Fibroblast of lung (primary cell): ENCODE measurements around the gene SHISA9. TPM values are rescaled to one million over a fixed set of nuclear protein-coding genes. Genes with fewer than 3 reads are reported as not detected.

Experiments
- DNase-seq, 2 donors: peaks; one replicate each; pipeline versions ENCODE4 v3.0.0 to v3.0.0-alpha.2; 2010; ENCODE audit warnings: low read depth in 2 of 2
- H2AFZ ChIP-seq: 2 replicates; pipeline ENCODE4 v1.5.1; 2012; ENCODE audit warnings: low read length, control low read depth, inconsistent platforms
- H3K27ac ChIP-seq: 2 replicates; pipeline ENCODE4 v1.5.1; 2011; ENCODE audit warnings: low read length, control low read depth; ENCODE audit not compliant: insufficient read depth
- H3K27me3 ChIP-seq: 2 replicates; pipeline ENCODE4 v1.5.1; 2011; ENCODE audit warnings: mild to moderate bottlenecking, low read length; ENCODE audit not compliant: control insufficient read depth, insufficient read depth
- H3K36me3 ChIP-seq: 2 replicates; pipeline ENCODE4 v1.5.1; 2011; ENCODE audit warnings: low read length; ENCODE audit not compliant: control insufficient read depth, insufficient read depth
- H3K4me1 ChIP-seq: 2 replicates; pipeline ENCODE4 v1.5.1; 2011; ENCODE audit warnings: low read length; ENCODE audit not compliant: control insufficient read depth, insufficient read depth; ENCODE audit errors: extremely low read depth
- H3K4me2 ChIP-seq: 2 replicates; pipeline ENCODE4 v1.5.1; 2011; ENCODE audit warnings: low read length, control low read depth; ENCODE audit not compliant: insufficient read depth; ENCODE audit errors: extremely low read depth
- H3K4me3 ChIP-seq, 4 experiments: fragments of 200-600 bp in 1 of 4; sonication (generic) in 1 of 4; replicated peaks in 1 of 4; 2 replicates each; pipeline ENCODE4 v1.5.1; 2011 to 2016; ENCODE audit warnings: low read length in 4 of 4, low read depth in 3 of 4, mild to moderate bottlenecking in 3 of 4, control low read depth in 2 of 4, inconsistent platforms in 1 of 4, mixed read lengths in 1 of 4; ENCODE audit not compliant: insufficient read depth in 1 of 4; ENCODE audit errors: control extremely low read depth in 1 of 4
- H3K79me2 ChIP-seq: 2 replicates; pipeline ENCODE4 v1.5.1; 2012; ENCODE audit warnings: mild to moderate bottlenecking, low read length, inconsistent platforms; ENCODE audit not compliant: control insufficient read depth, insufficient read depth
- H3K9ac ChIP-seq: 2 replicates; pipeline ENCODE4 v1.5.1; 2011; ENCODE audit warnings: mild to moderate bottlenecking, low read length, control low read depth; ENCODE audit not compliant: insufficient read depth
- H3K9me3 ChIP-seq: 2 replicates; pipeline ENCODE4 v1.5.1; 2012; ENCODE audit warnings: low read depth, low read length; ENCODE audit not compliant: control insufficient read depth, insufficient read depth
- H4K20me1 ChIP-seq: 2 replicates; pipeline ENCODE4 v1.5.1; 2011; ENCODE audit warnings: low read length; ENCODE audit not compliant: control insufficient read depth, insufficient read depth; ENCODE audit errors: extremely low read depth
- CTCF ChIP-seq, 2 donors: IDR thresholded peaks in 1 of 2; conservative IDR thresholded peaks in 1 of 2; 1 replicate in 1 of 2; 2 replicates in 1 of 2; pipeline ENCODE4 v1.5.1; 2011 to 2012; ENCODE audit warnings: low read length in 2 of 2, control low read depth in 1 of 2, inconsistent platforms in 1 of 2, low read depth in 1 of 2, mild to moderate bottlenecking in 1 of 2
- EZH2 ChIP-seq: IDR thresholded peaks from 2 replicates; pipeline ENCODE4 v1.5.1; 2012; ENCODE audit warnings: low read length, control low read depth, mild to moderate bottlenecking; ENCODE audit errors: missing control alignments
- polyA plus RNA-seq, 2 donors: library from polyadenylated mRNA; depleted of rRNA in 1 of 2; stranded (reverse) in 1 of 2; unstranded in 1 of 2; fragments of >200 nt; gene quantifications; 2 replicates each; pipeline ENCODE4 v1.2.1, GENCODE V29; 2011 to 2012; ENCODE audit warnings: missing spikeins in 1 of 2
- total RNA-seq: library from RNA; depleted of rRNA; stranded (reverse); fragments of >200 nt; gene quantifications from 2 replicates; pipeline ENCODE4 v1.2.1, GENCODE V29; 2014

Gene SHISA9
- total and polyA plus RNA-seq, 2 donors (not counting 1 experiment from before 2014, with no cell fraction given): not detected

GRCh38 chr16:12878973-12879372 lies 22.4 kb upstream of the SHISA9 start:
- H3K4me1 ChIP-seq: no peaks in the 10 kb centered on the region
- no peak for TF ChIP-seq EZH2
- TF ChIP-seq CTCF (conservative IDR thresholded peaks at IDR 0.05 in 1 of 2, IDR thresholded peaks at IDR 0.05 in 1 of 2; ENCODE audit: low read depth in 1 of 2, low read length in 2 of 2): no peak
- H3K27me3 ChIP-seq: no peaks in the 10 kb centered on the region
- H3K36me3 ChIP-seq: no peaks in the 10 kb centered on the region
- no peaks in the 10 kb centered on the region for H3K79me2 ChIP-seq
- no peaks in the 10 kb centered on the region for H4K20me1 ChIP-seq
- no peaks in the 10 kb centered on the region for H3K9me3 ChIP-seq
- no peak for DNase-seq
- no peak overlapping the region for H3K4me2 ChIP-seq
- H3K4me3 ChIP-seq: no peak overlapping the region
- no peak overlapping the region for H3K27ac ChIP-seq
- no peak overlapping the region for H3K9ac ChIP-seq
- no peak overlapping the region for H2AFZ ChIP-seq

GRCh38 chr16:12879812-12880211 lies 21.6 kb upstream of the SHISA9 start:
- Histone ChIP-seq H3K27ac (no peak overlapping the region), H3K36me3 (no peaks in the 10 kb centered on the region), H4K20me1 (no peaks in the 10 kb centered on the region), H3K27me3 (no peaks in the 10 kb centered on the region), H3K9ac (no peak overlapping the region), H3K79me2 (no peaks in the 10 kb centered on the region), H3K9me3 (no peaks in the 10 kb centered on the region), H3K4me2 (no peak overlapping the region), H2AFZ (no peak overlapping the region), H3K4me1 (no peaks in the 10 kb centered on the region), H3K4me3 (no peak overlapping the region)
- no peak for DNase-seq
- TF ChIP-seq CTCF (conservative IDR thresholded peaks at IDR 0.05 in 1 of 2, IDR thresholded peaks at IDR 0.05 in 1 of 2; ENCODE audit: low read depth in 1 of 2, low read length in 2 of 2) (no peak), EZH2 (no peak)

- no peak for TF ChIP-seq EZH2
- TF ChIP-seq CTCF (conservative IDR thresholded peaks at IDR 0.05 in 1 of 2, IDR thresholded peaks at IDR 0.05 in 1 of 2; ENCODE audit: low read depth in 1 of 2, low read length in 2 of 2): no peak
- no peak for DNase-seq
- H3K79me2 ChIP-seq: no peaks in the 10 kb centered on the region
- H3K4me1 ChIP-seq: no peaks in the 10 kb centered on the region
- no peaks in the 10 kb centered on the region for H4K20me1 ChIP-seq
- no peaks in the 10 kb centered on the region for H3K36me3 ChIP-seq
- no peak overlapping the region for H2AFZ ChIP-seq
- H3K4me3 ChIP-seq: no peak overlapping the region
- H3K9me3 ChIP-seq: no peaks in the 10 kb centered on the region
- H3K4me2 ChIP-seq: no peak overlapping the region
- H3K9ac ChIP-seq: no peak overlapping the region
- H3K27ac ChIP-seq: no peak overlapping the region
- H3K27me3 ChIP-seq: no peaks in the 10 kb centered on the region
Observed at GRCh38 chr16:12881182-12881581, 20.2 kb upstream of the SHISA9 start.
